Measurements from ENCODE around the gene SAPCD2. TPM values are rescaled to one million over a fixed set of nuclear protein-coding genes. Genes with fewer than 3 reads are reported as not detected.

The SAPCD2 gene
- total RNA-seq, 1 donor from 2014 or later: 2.7 TPM

GRCh38 chr9:137027369-137028262 is 42.7 kb downstream of the SAPCD2 start, which contains the start of gene ABCA2:
Gene ABCA2 (minus strand): TSS chr9:137028237. CDS start chr9:137028140, 97 bp downstream.
- no peaks in the 10 kb centered on the region for H3K27me3 ChIP-seq
- intact Hi-C loops (cut with DNase I): loop anchor here (2.0 to 5.0 kb wide), 2 partner anchors 85 to 237 kb away; partner anchors contain the start of genes FBXW5 and TMEM141
- H3K4me3 ChIP-seq: peak within 1 kb of the TSS; percentile 67 to 76
- peak within 1 kb of the TSS; percentile 77 for H3K27ac ChIP-seq
- H3K9me3 ChIP-seq: no peaks in the 10 kb centered on the region
- TF ChIP-seq CTCF (IDR thresholded peaks at IDR 0.05) (no peak), POLR2A (IDR thresholded peaks at IDR 0.05) (no peak), POLR2AphosphoS5 (IDR thresholded peaks at IDR 0.05; ENCODE audit: insufficient read depth in 1 of 2, low read depth in 1 of 2) (no peak)
- H3K4me1 ChIP-seq: peaks cover 40% of the 10 kb centered on the region
- no peaks in the 10 kb centered on the region for H3K36me3 ChIP-seq
- DNase-seq (ENCODE audit: extremely low spot score in 2 of 2): no peak

- Histone ChIP-seq H3K4me1 (peaks cover 40% of the 10 kb centered on the region), H3K4me3 (peak overlapping the region in 1 of 2 donors; percentile 51), H3K27ac (peak overlapping the region; percentile 48), H3K27me3 (no peaks in the 10 kb centered on the region), H3K9me3 (no peaks in the 10 kb centered on the region), H3K36me3 (no peaks in the 10 kb centered on the region)
- no peak for DNase-seq (ENCODE audit: extremely low spot score in 2 of 2)
- intact Hi-C loops (cut with DNase I): loop anchor here (5.0 kb wide), 1 partner anchor 85 kb away; the partner anchor contains the start of gene FBXW5
- TF ChIP-seq POLR2AphosphoS5 (IDR thresholded peaks at IDR 0.05; ENCODE audit: insufficient read depth in 1 of 2, low read depth in 1 of 2): no peak
- TF ChIP-seq POLR2A (IDR thresholded peaks at IDR 0.05): no peak
- no peak for TF ChIP-seq CTCF (IDR thresholded peaks at IDR 0.05)
Measured at GRCh38 chr9:137026828-137027227, 43.5 kb downstream of the SAPCD2 start.

- DNase-seq (ENCODE audit: extremely low spot score in 2 of 2): no peak
- no peak overlapping the region for H3K4me3 ChIP-seq
- intact Hi-C loops (cut with DNase I): loop anchor here (5.0 kb wide), 1 partner anchor 84 kb away; the partner anchor contains the start of gene FBXW5
Measured at GRCh38 chr9:137026384-137026783, 44.0 kb downstream of the SAPCD2 start.

GRCh38 chr9:137025517-137025966 is 44.8 kb downstream of the SAPCD2 start:
- H3K27ac ChIP-seq: no peak overlapping the region
- H3K27me3 ChIP-seq: no peaks in the 10 kb centered on the region
- no peak overlapping the region for H3K4me3 ChIP-seq
- H3K36me3 ChIP-seq: no peaks in the 10 kb centered on the region
- no peak for DNase-seq (ENCODE audit: extremely low spot score in 2 of 2)
- peaks cover 40% of the 10 kb centered on the region for H3K4me1 ChIP-seq
- H3K9me3 ChIP-seq: no peaks in the 10 kb centered on the region
- TF ChIP-seq POLR2A (IDR thresholded peaks at IDR 0.05) (no peak), CTCF (IDR thresholded peaks at IDR 0.05) (no peak), POLR2AphosphoS5 (IDR thresholded peaks at IDR 0.05; ENCODE audit: insufficient read depth in 1 of 2, low read depth in 1 of 2) (no peak)
- intact Hi-C loops (cut with DNase I): loop anchor here (5.0 kb wide), 1 partner anchor 83 kb away; the partner anchor contains the start of gene FBXW5

More at GRCh38 chr9:137026384-137026783, 44.0 kb downstream of the SAPCD2 start:
- no peak for TF ChIP-seq POLR2AphosphoS5 (IDR thresholded peaks at IDR 0.05; ENCODE audit: insufficient read depth in 1 of 2, low read depth in 1 of 2)
- TF ChIP-seq CTCF (IDR thresholded peaks at IDR 0.05): no peak
- no peak for TF ChIP-seq POLR2A (IDR thresholded peaks at IDR 0.05)
- Histone ChIP-seq H3K27me3 (no peaks in the 10 kb centered on the region), H3K27ac (no peak overlapping the region), H3K4me1 (peaks cover 40% of the 10 kb centered on the region), H3K9me3 (no peaks in the 10 kb centered on the region), H3K36me3 (no peaks in the 10 kb centered on the region)
